IMR-90 (cell line): ENCODE results near the gene INPP5A.

Source experiments
- CHD1 ChIP-seq: IDR thresholded peaks from 2 replicates; pipeline ENCODE4 v1.6.1; 2012; ENCODE audit warnings: low read depth, low read length, improper control_type of control experiment
- POLR2A ChIP-seq: IDR thresholded peaks from 2 replicates; pipeline ENCODE4 v1.6.1; 2012; ENCODE audit warnings: mild to moderate bottlenecking, low read depth, low read length
- RAD21 ChIP-seq: IDR thresholded peaks from 2 replicates; pipeline ENCODE4 v1.6.1; 2012; ENCODE audit warnings: low read length, improper control_type of control experiment
- RFX5 ChIP-seq: IDR thresholded peaks from 2 replicates; pipeline ENCODE4 v1.8.0; 2012; ENCODE audit warnings: low read depth, mild to moderate bottlenecking, low read length, moderate library complexity
- TF ChIP-seq, protein P1 (sequence below): conservative IDR thresholded peaks from 2 replicates; pipeline ENCODE4 v1.5.1; 2012; ENCODE audit warnings: mild to moderate bottlenecking, low read depth, low read length, improper control_type of control experiment
- TF ChIP-seq, protein P2 (sequence below): fragments of 150-350 bp; IDR thresholded peaks from 2 replicates; pipeline ENCODE4 v1.6.1; 2017; ENCODE audit warnings: mild to moderate bottlenecking, antibody characterized with exemption, low read length, low read depth

DNA sequence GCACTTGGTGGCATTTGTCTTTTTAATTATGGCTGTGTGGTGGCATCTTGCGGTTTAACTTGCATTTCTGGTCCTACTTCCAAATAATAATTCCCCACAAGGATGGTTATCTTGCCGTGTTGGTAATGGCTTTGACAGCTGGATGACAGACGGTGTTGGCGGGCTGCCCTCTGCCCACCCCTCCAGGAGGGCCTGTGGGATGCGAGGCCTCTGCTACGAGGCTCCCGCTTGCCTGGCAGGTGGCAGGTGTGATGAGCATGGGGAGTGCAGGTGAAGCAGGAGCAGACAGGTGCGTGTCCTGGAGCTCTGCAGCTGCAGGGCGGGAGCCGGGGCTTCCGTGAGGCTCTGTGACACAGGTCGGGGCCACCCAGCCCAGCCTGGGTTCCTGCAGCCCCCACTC is 11.8 kb downstream of the INPP5A start:
- no peak for TF ChIP-seq CHD1
- no peak for TF ChIP-seq POLR2A
- TF ChIP-seq, protein P1, sequence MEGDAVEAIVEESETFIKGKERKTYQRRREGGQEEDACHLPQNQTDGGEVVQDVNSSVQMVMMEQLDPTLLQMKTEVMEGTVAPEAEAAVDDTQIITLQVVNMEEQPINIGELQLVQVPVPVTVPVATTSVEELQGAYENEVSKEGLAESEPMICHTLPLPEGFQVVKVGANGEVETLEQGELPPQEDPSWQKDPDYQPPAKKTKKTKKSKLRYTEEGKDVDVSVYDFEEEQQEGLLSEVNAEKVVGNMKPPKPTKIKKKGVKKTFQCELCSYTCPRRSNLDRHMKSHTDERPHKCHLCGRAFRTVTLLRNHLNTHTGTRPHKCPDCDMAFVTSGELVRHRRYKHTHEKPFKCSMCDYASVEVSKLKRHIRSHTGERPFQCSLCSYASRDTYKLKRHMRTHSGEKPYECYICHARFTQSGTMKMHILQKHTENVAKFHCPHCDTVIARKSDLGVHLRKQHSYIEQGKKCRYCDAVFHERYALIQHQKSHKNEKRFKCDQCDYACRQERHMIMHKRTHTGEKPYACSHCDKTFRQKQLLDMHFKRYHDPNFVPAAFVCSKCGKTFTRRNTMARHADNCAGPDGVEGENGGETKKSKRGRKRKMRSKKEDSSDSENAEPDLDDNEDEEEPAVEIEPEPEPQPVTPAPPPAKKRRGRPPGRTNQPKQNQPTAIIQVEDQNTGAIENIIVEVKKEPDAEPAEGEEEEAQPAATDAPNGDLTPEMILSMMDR = no peak
- TF ChIP-seq, protein P2, sequence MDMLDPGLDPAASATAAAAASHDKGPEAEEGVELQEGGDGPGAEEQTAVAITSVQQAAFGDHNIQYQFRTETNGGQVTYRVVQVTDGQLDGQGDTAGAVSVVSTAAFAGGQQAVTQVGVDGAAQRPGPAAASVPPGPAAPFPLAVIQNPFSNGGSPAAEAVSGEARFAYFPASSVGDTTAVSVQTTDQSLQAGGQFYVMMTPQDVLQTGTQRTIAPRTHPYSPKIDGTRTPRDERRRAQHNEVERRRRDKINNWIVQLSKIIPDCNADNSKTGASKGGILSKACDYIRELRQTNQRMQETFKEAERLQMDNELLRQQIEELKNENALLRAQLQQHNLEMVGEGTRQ = no peak
- no peak for TF ChIP-seq RFX5
- TF ChIP-seq RAD21 = no peak
